SK-N-DZ (cell line): ENCODE measurements around the gene DVL2.

ENCODE experiments used
- DNase-seq: peaks from one replicate; pipeline ENCODE4 v3.0.0-alpha.2; 2015; ENCODE audit warnings: low spot score

Gene DVL2

DNA sequence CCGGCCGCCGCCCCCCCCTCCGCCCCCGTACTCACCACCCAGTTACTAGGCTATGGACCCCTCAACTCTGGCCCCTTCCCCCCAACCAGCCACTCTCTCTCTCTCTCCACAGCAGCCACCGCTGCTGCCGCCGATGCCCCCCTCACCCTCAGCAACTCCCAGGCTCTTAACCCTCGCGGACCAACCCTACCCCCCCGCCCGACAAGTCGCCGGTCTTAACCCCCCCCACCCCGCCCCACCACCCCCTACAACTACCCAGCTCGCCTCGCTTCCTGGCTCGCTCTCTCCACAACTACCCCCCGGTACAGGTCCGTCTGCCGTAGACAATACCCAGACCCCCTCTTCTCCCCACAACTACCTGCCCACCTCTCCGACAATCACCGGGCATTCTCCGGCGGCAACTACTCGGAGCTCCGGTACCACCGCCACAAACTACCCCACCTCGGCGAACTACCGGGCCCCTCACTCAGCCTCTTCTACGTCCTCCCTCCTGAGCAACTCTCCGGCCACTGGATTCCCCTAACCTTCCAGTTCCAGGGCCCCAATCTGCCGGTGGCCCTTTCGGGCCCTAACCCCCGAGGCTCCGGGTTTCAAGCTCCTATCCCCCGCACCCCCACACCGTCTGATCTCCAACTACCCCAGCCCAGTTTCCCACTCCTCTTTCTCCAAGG is 4.2 kb upstream of the DVL2 start:
- no peak for DNase-seq

- peak; percentile 55 for DNase-seq
Measured at GRCh38 chr17:7237761-7238419, 3.6 kb upstream of the DVL2 start.

- DNase-seq, result no peak
Measured at GRCh38 chr17:7237266-7237760, 3.0 kb upstream of the DVL2 start.

DNA sequence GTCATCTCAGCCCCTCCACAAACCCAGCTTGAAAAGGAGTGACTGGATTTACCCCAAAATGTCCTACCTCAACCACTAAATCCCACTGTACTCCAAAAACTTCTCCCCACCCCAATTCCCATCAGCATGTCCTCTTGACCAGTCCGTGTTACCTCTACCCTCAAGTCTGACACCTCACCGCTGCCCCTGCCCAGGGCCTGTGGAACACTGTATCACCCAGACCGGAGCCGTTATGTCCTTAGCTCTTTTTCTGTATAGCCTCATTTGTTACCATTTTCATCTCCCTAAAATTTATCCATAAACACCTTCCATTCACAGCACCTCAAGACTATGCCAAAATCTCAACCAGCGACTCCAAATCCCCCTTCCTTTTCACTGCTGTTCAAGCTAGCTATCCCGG is 2.5 kb upstream of the DVL2 start:
- no peak for DNase-seq

GRCh38 chr17:7235693-7236665 is 1.7 kb upstream of the DVL2 start:
- no peak for DNase-seq

- no peak for DNase-seq
Measured at GRCh38 chr17:7233701-7234082, 625 bp downstream of the DVL2 start.

- no peak for DNase-seq
Measured at GRCh38 chr17:7232114-7232513, 2.2 kb downstream of the DVL2 start.

GRCh38 chr17:7229504-7229903 is 4.8 kb downstream of the DVL2 start:
- DNase-seq, result no peak

GRCh38 chr17:7228920-7229319 is 5.4 kb downstream of the DVL2 start:
- DNase-seq, result no peak

- DNase-seq, result no peak
Measured at GRCh38 chr17:7226721-7227710, 7.3 kb downstream of the DVL2 start.

DNA sequence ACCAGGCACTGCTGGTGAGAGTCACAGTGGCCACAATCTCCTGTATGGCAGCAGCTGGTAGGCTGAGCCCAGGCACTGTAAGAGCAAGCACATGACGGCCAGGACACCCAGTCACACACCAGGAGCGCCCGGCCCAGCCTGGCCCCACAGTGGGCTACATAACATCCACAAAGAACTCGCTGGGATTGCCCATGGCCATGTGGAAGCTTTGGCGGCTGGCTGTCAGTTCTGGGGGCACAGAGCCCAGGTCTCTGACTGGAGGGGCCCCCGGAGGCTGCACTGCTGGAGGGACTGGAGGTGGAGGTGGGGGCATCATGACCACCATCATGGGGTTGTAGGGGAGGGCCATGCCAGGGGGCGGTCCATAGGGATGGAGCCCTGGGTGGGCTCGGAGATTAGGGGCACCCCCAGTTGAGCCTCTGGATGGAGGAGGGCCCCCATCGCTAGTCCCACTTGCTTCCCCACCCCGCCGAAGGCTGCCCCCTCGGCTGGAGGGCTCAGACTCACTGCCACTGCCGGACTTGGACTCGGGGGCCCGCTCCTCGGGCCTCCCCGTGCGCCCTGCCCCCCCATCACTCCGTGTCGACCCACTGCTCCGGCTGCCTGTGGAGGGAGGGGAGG is 8.5 kb downstream of the DVL2 start:
- DNase-seq, result no peak

GRCh38 chr17:7224661-7225111 is 9.6 kb downstream of the DVL2 start:
- DNase-seq, result no peak

DNA sequence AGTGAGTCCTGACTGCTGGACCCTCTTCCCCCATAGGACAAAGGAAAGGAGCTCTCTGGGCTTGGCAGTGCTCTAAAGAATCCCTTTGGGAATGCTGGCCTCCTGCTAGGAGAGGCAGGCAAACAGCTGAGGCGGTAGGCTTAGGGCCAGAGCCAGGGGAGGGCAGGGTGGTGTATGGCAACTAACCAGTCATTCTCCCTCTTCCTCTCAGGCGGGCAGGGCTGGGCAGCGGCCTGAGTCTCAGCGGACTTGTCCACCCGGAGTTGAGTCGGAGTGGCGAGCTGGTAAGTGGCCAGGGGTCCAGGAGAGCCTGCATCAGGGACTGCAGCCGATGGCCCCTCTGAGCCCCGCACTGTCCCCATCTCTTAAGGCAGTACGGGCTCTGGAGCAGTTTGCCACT is 10.2 kb downstream of the DVL2 start:
- DNase-seq, result no peak

GRCh38 chr17:7223375-7223774 is 10.9 kb downstream of the DVL2 start:
- DNase-seq, result no peak

- DNase-seq, result no peak
Measured at GRCh38 chr17:7222972-7223292, 11.4 kb downstream of the DVL2 start.

DNA sequence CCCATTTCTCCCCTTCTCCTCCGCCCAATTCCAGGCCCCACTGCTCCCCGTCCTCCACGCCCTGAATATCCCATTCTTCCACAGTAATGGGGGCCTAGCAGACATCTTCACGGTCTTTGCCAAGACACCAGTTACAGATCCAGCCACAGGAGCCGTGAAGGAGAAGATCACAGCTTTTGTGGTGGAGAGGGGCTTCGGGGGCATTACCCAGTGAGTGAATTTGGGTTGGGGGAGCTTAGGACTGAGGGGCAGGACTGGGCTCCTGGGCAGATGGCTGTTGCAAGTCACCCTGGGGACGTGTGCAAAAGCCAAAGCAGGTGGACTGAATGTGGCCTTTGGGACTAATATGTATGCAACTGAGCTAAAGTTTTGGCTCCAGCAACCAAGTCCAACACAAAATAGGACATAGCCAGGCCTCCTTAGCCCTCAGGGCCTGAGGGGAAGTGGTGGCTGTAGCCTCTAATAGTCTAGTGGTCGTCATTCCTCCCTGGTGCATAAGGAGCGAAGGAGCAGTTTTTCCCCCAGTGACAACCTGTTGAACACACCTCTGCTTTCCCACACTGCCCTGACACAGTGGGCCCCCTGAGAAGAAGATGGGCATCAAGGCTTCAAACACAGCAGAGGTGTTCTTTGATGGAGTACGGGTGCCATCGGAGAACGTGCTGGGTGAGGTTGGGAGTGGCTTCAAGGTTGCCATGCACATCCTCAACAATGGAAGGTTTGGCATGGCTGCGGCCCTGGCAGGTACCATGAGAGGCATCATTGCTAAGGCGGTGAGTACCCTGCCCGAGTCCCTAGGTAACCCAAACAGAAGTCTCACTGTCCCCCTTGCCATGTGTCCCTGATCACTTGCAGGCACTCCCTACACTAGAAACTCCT is 12.0 kb downstream of the DVL2 start:
- no peak for DNase-seq

DNA sequence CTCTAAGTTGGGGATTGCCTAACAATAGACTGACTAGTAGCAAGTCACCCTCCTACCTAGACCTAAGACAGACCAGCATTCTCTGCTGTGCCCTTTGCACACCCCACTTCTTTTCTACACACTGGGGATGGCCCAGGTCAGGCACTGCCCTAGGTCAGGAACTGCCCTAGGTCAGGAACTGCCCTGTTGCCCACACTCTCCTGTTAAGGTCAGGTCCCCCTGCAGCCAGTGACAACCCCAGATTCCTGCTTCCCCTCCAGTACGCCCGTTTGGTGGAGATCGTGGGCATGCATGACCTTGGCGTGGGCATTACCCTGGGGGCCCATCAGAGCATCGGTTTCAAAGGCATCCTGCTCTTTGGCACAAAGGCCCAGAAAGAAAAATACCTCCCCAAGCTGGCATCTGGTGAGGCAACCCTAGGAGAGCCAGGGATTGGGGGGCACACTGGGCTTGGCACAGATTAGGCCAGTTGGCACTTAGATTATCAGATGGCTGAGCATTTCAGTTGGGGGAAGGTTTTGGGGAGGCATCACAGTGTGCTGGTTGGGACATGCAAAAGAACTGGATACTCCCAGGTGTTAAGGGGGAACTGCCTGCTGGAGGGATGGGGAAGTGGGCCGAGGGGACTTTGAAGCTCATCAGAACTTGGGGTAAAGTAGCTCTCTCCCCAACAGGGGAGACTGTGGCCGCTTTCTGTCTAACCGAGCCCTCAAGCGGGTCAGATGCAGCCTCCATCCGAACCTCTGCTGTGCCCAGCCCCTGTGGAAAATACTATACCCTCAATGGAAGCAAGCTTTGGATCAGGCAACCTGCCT is 12.8 kb downstream of the DVL2 start:
- no peak for DNase-seq

DNA sequence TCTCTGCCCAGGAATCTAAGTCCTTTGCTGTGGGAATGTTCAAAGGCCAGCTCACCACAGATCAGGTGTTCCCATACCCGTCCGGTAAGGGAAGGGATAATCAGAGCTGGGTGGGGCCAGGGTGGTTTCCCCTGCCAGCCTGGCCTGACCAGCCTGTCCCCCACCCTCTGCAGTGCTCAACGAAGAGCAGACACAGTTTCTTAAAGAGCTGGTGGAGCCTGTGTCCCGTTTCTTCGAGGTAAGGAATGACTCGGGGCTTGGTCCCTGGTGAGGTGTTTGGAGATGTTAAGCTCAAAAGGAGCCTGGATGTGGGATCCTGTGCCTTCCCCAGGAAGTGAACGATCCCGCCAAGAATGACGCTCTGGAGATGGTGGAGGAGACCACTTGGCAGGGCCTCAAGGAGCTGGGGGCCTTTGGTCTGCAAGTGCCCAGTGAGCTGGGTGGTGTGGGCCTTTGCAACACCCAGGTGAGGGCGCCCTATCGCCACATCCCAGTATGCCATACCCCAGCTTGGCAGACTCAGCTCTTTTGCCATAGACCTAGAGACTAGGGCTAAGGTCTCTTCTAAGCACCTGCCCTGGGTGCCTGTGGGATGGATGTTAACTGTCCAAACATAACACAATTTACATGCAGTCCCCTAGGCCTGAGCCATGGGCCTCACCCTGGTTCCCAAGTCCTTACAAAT is 13.6 kb downstream of the DVL2 start:
- DNase-seq, result no peak
